ENCODE measurements around the gene PI3.
"Not testable (repeated sequence)": the region's sequence is repeated elsewhere in the genome, so short reads cannot be mapped to it uniquely, and the experiment has no call there.

Gene PI3, protein sequence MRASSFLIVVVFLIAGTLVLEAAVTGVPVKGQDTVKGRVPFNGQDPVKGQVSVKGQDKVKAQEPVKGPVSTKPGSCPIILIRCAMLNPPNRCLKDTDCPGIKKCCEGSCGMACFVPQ

GRCh38 chr20:45174434-45175364 is at the start of gene PI3:
Gene PI3, plus strand, starts transcription at chr20:45174902. Its CDS starts 21 bp downstream, at chr20:45174923.
- no peak for DNase-seq

DNA sequence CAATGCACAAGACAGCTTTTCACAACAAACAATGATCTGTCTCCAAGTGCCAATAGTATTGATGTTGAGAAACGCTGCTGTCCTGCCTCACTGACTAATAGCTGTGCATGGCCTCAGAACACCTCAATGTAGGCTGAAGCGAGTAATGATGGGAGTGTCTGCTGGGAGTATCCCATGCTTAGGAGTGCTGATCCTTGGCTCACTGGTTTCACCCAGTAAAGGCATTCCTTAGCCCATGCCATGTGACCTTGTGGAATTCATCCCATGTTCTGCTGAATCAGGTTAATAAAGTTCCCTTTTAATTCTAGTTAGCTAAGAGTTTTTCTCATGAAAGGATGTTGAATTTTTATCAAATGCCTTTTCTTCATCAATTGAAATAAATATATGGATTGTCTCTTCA is 46.6 kb upstream of the PI3 start:
- DNase-seq, result no peak

- no peak for DNase-seq
Observed at GRCh38 chr20:45136911-45137310, 37.8 kb upstream of the PI3 start.

DNA sequence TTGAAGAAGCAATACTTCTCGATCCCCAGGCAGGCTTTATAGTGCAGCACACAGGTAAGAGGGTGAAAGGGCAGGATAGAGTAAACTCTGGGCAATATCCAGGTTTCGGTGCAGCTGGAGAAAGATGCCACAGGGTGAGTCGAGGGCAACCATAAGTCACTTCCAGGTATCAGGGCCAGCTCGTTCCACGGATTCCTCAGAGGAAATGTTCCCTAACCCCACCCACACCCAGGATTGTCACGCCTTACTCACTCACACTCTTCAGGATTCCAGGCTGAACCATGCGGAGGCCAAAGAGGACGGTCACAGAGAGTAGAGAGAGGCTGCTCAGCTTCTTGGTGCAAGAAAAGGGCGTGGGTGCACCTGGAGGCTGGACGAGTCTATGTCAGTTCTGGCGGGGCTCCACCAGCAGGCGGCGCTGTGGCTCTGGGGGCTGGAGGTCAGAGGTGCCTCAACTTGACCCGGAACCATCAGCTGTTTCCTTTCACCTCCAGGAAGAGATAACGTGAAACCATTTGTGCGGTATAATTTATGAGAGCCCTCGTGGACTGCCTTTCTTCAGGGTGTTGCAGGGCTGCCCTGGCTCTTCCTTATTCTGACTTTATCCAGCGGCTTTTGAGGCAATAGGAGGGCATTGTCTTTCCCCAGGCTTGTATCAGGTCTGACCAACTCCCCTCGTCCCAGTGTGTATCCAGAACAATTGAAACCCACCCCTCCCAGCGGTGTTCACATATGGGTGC is 36.0 kb upstream of the PI3 start:
- no peak for DNase-seq

DNA sequence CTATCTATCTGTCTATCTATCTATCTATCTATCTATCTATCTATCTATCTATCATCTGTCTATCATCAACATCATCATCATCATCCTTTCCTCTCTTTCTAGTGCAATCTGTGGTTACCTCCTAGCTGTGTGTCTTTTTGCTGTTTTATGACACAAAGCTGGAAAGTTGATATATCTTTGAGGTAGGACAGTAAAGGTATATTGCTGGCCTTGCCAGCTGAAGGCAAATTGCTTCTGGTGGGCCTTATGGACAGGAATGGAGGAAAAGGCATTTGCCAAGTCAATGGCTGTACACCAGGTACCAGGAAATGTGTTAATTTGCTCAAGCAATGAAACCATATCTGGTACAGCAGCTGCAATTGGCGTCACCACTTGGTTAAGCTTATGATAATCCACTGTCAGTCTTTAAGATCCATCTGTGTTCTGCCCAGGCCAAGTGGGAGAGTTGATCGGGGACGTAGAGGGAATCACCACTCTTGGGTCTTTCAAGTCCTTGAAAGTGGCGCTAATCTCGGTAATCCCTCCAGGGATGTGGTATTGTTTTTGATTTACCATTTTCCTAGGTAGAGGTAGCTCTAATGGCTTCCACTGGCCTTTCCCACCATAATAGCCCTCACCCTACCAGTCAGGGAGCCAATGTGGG is 34.8 kb upstream of the PI3 start:
- not testable (repeated sequence) for DNase-seq

GRCh38 chr20:45140836-45141235 is 33.9 kb upstream of the PI3 start:
- DNase-seq, result no peak

DNA sequence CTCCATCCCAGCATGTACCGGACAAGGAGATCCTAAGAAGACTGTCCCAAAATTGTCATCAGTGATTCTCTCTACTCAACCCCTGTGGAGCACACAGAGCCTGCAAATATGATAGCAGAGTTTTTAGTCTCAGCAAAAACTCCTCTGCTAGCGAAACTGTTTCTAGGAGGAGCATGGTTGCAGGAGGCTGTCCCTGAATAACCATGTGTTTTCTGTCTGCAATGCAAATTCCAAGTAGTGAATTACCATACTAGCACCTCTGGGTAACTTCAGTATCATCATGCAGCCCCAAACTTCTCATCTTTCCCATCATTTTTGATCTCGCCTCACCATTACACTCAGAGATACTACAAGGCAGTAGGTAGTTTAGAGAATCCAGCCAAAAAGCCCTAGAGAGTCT is 25.6 kb upstream of the PI3 start:
- no peak for DNase-seq

GRCh38 chr20:45152405-45152804 is 22.3 kb upstream of the PI3 start:
- DNase-seq, result no peak

- no peak for DNase-seq
Observed at GRCh38 chr20:45153147-45153546, 21.6 kb upstream of the PI3 start.

- peak; percentile 0 to 8 for DNase-seq
Observed at GRCh38 chr20:45153752-45154151, 20.9 kb upstream of the PI3 start.

DNA sequence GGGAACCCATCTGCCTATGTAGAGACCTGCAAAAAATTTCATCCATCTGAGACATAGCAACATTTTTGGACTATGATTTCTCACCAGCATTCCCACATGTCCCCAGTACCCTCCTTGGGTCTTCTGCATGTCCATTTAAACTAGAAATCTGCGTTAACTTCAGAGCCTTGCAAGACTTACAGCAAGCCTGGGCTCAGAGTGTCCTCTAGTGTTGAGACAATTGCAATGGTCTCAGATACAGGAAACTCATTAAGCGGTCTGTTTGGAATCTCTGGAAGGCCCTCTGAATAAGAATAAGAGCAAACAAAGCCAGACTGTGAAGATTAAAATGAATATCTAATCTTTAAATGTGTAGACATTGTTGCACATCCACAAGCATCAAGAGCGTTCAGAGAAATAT is 20.5 kb upstream of the PI3 start:
- no peak for DNase-seq

DNA sequence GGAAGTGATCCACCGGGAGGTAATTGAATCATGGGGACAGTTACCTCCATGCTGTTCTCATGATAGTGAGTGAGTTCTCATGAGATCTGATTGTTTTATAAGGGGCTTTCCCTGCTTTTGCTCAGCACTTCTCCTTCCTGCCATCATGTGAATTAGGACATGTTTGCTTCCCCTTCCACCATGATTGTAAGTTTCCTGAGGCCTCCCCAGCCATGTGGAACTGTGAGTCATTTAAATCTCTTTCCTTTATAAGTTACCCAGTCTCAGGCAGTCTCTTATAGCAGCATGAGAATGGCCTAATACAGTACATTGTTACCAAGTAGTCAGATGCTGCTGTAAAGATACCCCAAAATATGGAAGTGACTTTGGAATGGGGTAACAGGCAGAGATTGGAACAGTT is 19.9 kb upstream of the PI3 start:
- not testable (repeated sequence) for DNase-seq

- DNase-seq, result no peak
Observed at GRCh38 chr20:45156713-45157112, 18.0 kb upstream of the PI3 start.

- peak in 1 of 2 donors; percentile 33 for DNase-seq
Observed at GRCh38 chr20:45157962-45158361, 16.7 kb upstream of the PI3 start.

GRCh38 chr20:45163083-45163803 is 11.5 kb upstream of the PI3 start:
- no peak for DNase-seq

DNA sequence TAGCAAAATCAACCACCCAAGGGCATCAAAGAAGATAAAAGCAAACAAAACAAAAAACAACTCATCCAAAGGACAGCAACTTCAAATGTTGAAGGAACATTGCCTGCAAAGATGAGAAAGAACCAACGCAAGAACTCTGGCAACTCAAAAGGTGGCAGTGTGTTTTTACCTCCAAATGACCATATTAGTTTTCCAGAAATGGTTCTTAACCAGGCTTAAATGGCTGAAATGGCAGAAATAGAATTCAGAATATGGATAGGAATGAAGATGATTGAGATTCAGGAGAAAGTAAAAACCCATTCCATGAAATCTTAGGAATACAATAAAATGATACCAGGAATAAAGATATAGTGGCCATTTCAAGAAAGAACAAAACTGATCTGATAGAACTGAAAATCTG is 9.8 kb upstream of the PI3 start:
- DNase-seq, result no peak

DNA sequence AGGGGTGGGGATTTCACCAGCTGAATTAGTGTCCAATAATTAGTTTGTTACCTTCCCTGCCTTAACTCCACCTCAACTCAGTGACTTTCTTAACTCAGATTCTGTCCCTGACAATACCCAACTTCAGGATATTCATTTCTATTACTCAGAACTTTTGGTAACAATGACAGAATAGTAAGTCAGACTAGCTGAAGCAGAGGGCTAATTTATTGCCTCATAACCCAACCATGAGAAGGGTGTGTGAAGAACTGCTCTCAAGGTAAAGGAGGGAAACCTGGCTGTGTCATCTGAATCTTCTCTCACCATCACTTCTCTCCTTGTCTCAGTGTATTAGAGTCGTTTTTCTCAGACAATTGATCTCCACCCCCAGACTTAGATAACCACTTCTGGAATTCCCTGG is 1.2 kb upstream of the PI3 start:
- DNase-seq, result no peak

DNA sequence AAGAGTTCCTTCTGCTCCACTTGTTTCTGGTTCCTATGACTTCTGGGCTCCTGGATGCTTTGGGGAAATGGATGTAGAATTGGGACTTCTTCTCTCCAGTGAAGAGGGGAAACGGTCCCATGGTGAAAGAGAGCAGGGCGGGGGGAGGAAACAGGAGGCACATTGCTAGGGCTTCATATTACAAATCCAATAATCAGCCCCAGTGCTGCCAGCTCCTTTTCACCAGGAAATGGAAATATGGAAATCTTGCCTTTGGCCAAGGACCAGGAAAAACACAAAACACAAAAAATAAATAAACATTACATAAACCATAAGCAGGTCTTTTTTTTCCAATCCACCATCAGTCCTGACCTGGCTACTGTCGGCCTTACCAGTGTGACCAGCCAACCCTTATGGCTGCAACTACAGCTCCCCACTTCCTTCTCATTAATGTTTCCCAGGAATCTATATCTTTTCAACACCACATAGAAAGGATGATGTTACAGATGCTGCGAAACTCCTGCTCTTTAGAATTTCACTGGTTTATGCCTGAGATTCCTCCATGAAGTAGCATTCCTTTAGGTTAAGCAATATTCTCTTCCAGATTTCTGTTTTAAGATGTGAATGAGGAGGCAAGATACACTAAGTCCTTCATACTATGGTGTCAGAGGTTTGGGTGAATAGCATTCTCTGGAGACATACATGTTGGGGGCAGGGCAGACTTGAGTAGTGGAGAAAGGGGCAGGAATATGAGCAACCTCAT is 2.0 kb downstream of the PI3 start:
- DNase-seq, result no peak

- DNase-seq, result no peak
Observed at GRCh38 chr20:45179166-45179565, 4.5 kb downstream of the PI3 start.

GRCh38 chr20:45181639-45182038 is 6.9 kb downstream of the PI3 start:
- no peak for DNase-seq

- DNase-seq, result no peak
Observed at GRCh38 chr20:45183084-45183483, 8.4 kb downstream of the PI3 start.

DNA sequence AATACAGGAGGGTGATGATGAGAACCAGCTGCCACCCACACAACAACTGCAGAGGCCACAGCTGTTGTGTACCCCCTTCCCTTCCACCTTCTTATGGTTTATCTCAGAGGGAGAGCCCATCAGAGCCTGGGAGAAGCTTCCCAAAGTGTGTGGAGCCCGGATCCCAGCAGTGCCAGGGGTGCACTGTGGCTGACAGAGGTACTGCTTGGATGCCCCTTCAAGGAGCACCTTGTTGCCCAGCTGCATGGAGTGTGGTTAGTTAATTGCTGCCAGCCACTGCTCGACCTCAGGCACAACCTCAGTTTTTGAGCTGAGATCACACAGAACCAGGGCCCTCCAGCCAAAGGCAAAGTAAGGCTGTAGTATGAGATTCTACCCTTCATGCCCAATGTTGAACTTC is 13.0 kb downstream of the PI3 start:
- DNase-seq, result no peak

Data from hippocampal formation (tissue), 2 donors.